ENCODE data around the gene FRMPD4.

FRMPD4 gene

GRCh38 chrX:12374286-12374685 is 236.0 kb downstream of the FRMPD4 start:
- no peak for DNase-seq

GRCh38 chrX:12378253-12378652 is 240.0 kb downstream of the FRMPD4 start:
- no peak for DNase-seq

- DNase-seq: no peak
Measured at GRCh38 chrX:12378706-12379105, 240.4 kb downstream of the FRMPD4 start.

GRCh38 chrX:12379671-12380070 is 241.4 kb downstream of the FRMPD4 start:
- no peak for DNase-seq

GRCh38 chrX:12383196-12383595 is 244.9 kb downstream of the FRMPD4 start:
- no peak for DNase-seq

GRCh38 chrX:12390301-12390700 is 252.0 kb downstream of the FRMPD4 start:
- DNase-seq: no peak

GRCh38 chrX:12396584-12396983 is 258.3 kb downstream of the FRMPD4 start:
- no peak for DNase-seq

GRCh38 chrX:12400218-12400617 is 261.9 kb downstream of the FRMPD4 start:
- DNase-seq: no peak

- DNase-seq: no peak
Measured at GRCh38 chrX:12401252-12401651, 263.0 kb downstream of the FRMPD4 start.

GRCh38 chrX:12403474-12404082 is 265.3 kb downstream of the FRMPD4 start:
- no peak for DNase-seq

GRCh38 chrX:12405306-12405705 is 267.0 kb downstream of the FRMPD4 start:
- DNase-seq: no peak

GRCh38 chrX:12410523-12410922 is 272.2 kb downstream of the FRMPD4 start:
- DNase-seq: no peak

- DNase-seq: no peak
Measured at GRCh38 chrX:12411831-12412230, 273.6 kb downstream of the FRMPD4 start.

GRCh38 chrX:12412561-12412960 is 274.3 kb downstream of the FRMPD4 start:
- DNase-seq: no peak

- DNase-seq: no peak
Measured at GRCh38 chrX:12419591-12419990, 281.3 kb downstream of the FRMPD4 start.

GRCh38 chrX:12421918-12422317 is 283.6 kb downstream of the FRMPD4 start:
- no peak for DNase-seq

- no peak for DNase-seq
Measured at GRCh38 chrX:12423346-12423745, 285.1 kb downstream of the FRMPD4 start.

GRCh38 chrX:12425496-12425895 is 287.2 kb downstream of the FRMPD4 start:
- no peak for DNase-seq

- DNase-seq: no peak
Measured at GRCh38 chrX:12426420-12426819, 288.1 kb downstream of the FRMPD4 start.

GRCh38 chrX:12434493-12434892 is 296.2 kb downstream of the FRMPD4 start:
- no peak for DNase-seq

- DNase-seq: no peak
Measured at GRCh38 chrX:12439416-12439815, 301.1 kb downstream of the FRMPD4 start.

- no peak for DNase-seq
Measured at GRCh38 chrX:12440246-12440645, 302.0 kb downstream of the FRMPD4 start.

GRCh38 chrX:12441381-12442128 is 303.3 kb downstream of the FRMPD4 start:
- DNase-seq: no peak

- no peak for DNase-seq
Measured at GRCh38 chrX:12443534-12444098, 305.3 kb downstream of the FRMPD4 start.

All from stimulated activated CD4-positive, alpha-beta T cell treated with anti-CD3 and anti-CD28 coated beads, Interleukin-2, amount 100 ng/mL, for 24 hours (primary cell).